GM12878 (cell line): ENCODE results near the gene MLN. TPM values are rescaled to one million over a fixed set of nuclear protein-coding genes. Genes with fewer than 3 reads are reported as not detected.

Experiments
- ATAC-seq: fragments of 200-7000 bp; cut with Tn5 transposase; 3 replicates; pipeline ENCODE4 v1.9.1; 2020; ENCODE audit warnings: mild to moderate bottlenecking, moderate library complexity
- BruUV-seq: library from RNA; stranded (reverse); fragments of 400-500 nt; replicated peaks from 2 replicates; lab custom pipeline; 2021; lab: Mats Ljungman, UMichigan
- CTCF ChIA-PET: fragments of 300-600 bp; sonication (Branson Sonifier 250); formaldehyde crosslinking; extraction: SDS; loops from one replicate; lab custom pipeline; 2021; ENCODE audit warnings: inconsistent platforms; lab: Yijun Ruan, JAX
- POLR2A ChIA-PET: fragments of 350-600 bp; formaldehyde crosslinking; extraction: SDS; loops from one replicate; lab custom pipeline; 2021; ENCODE audit warnings: inconsistent platforms; lab: Charles Lee
- RAD21 ChIA-PET: fragments of 300-600 bp; sonication (Branson Sonifier 250); formaldehyde crosslinking; loops from one replicate; lab custom pipeline; 2023; ENCODE audit warnings: antibody characterized with exemption; ENCODE audit not compliant: unreplicated experiment; lab: Charles Lee
- SMC1A ChIA-PET: fragments of 300-600 bp; sonication (Branson Sonifier 250); formaldehyde crosslinking; loops from one replicate; lab custom pipeline; 2023; ENCODE audit not compliant: unreplicated experiment, uncharacterized antibody; lab: Charles Lee
- DNase-seq: peaks from one replicate; pipeline ENCODE4 v3.0.0-alpha.2; 2011; ENCODE audit warnings: low read depth, low spot score
- FAIRE-seq: peaks from 3 replicates; lab custom pipeline; 2011; peaks lifted over from hg19 to GRCh38; lab: Jason Lieb, UNC
- H2AFZ ChIP-seq: 2 replicates; pipeline ENCODE4 v1.6.0; 2011; ENCODE audit warnings: low read depth, low read length, control low read depth; ENCODE audit not compliant: control insufficient read depth
- H3K27ac ChIP-seq: 2 replicates; pipeline ENCODE4 v1.5.1; 2011; ENCODE audit warnings: control low read depth; ENCODE audit not compliant: control insufficient read depth, insufficient read depth
- H3K27me3 ChIP-seq, 2 experiments: replicated peaks in 1 of 2; 2 replicates each; pipeline versions ENCODE4 v1.6.0 to v1.6.1; 2011; ENCODE audit warnings: low read length in 1 of 2; ENCODE audit not compliant: control insufficient read depth in 2 of 2, insufficient read depth in 2 of 2
- H3K36me3 ChIP-seq, 2 experiments: 2 replicates each; pipeline ENCODE4 v1.5.1; 2011; ENCODE audit warnings: low read length in 1 of 2; ENCODE audit not compliant: control insufficient read depth in 2 of 2, insufficient read depth in 2 of 2
- H3K4me1 ChIP-seq: 2 replicates; pipeline ENCODE4 v1.6.1; 2011; ENCODE audit warnings: mild to moderate bottlenecking, low read length, moderate library complexity, mixed read lengths; ENCODE audit not compliant: control insufficient read depth, insufficient read depth
- H3K4me2 ChIP-seq: 2 replicates; pipeline ENCODE4 v1.6.0; 2011; ENCODE audit warnings: control low read depth; ENCODE audit not compliant: control insufficient read depth, insufficient read depth
- H3K4me3 ChIP-seq: fragments of 200-600 bp; sonication (generic); 2 replicates; pipeline ENCODE4 v1.5.1; 2016
- H3K79me2 ChIP-seq: 2 replicates; pipeline ENCODE4 v1.6.0; 2011; ENCODE audit warnings: low read length; ENCODE audit not compliant: control insufficient read depth, insufficient read depth
- H3K9ac ChIP-seq: 2 replicates; pipeline ENCODE4 v1.8.0; 2011; ENCODE audit warnings: low read length, control low read depth, mixed read lengths; ENCODE audit not compliant: control insufficient read depth, insufficient read depth
- H3K9me3 ChIP-seq: replicated peaks from 3 replicates; pipeline ENCODE4 v1.5.1; 2011; ENCODE audit warnings: mild to moderate bottlenecking, low read length; ENCODE audit not compliant: control insufficient read depth, insufficient read depth
- H4K20me1 ChIP-seq: 2 replicates; pipeline ENCODE4 v1.6.0; 2011; ENCODE audit not compliant: control insufficient read depth, insufficient read depth
- BCL11A ChIP-seq: IDR thresholded peaks from 2 replicates; pipeline ENCODE4 v1.6.1; 2011; ENCODE audit warnings: low read depth, low read length
- CBX5 ChIP-seq: sonication (generic); IDR thresholded peaks from 2 replicates; pipeline ENCODE4 v1.6.1; 2016; ENCODE audit warnings: low read depth, moderate library complexity, mild to moderate bottlenecking, inconsistent platforms
- CHD4 ChIP-seq: fragments of 200-600 bp; sonication (generic); IDR thresholded peaks from 2 replicates; pipeline ENCODE4 v1.6.1; 2016; ENCODE audit warnings: mild to moderate bottlenecking
- FOS ChIP-seq: IDR thresholded peaks from 3 replicates; pipeline ENCODE4 v1.6.1; 2011; ENCODE audit warnings: borderline replicate concordance; ENCODE audit not compliant: insufficient read length; ENCODE audit errors: extremely low read depth
- FOXM1 ChIP-seq: IDR thresholded peaks from 2 replicates; pipeline ENCODE4 v1.6.1; 2012; ENCODE audit warnings: low read depth, mild to moderate bottlenecking, inconsistent platforms, low read length, moderate library complexity
- GATAD2B ChIP-seq: fragments of 450-650 bp; conservative IDR thresholded peaks from 2 replicates; pipeline ENCODE4 v1.6.1; 2017; ENCODE audit warnings: low read depth, mild to moderate bottlenecking, moderate library complexity
- MEF2B ChIP-seq: fragments of 450-650 bp; IDR thresholded peaks from 2 replicates; pipeline ENCODE4 v1.6.1; 2018; ENCODE audit warnings: mild to moderate bottlenecking, moderate library complexity; ENCODE audit not compliant: partially characterized antibody, poor library complexity, severe bottlenecking
- MXI1 ChIP-seq: fragments of 150-350 bp; IDR thresholded peaks from 2 replicates; pipeline ENCODE4 v1.6.1; 2011; ENCODE audit warnings: low read depth, mild to moderate bottlenecking, inconsistent platforms, low read length, improper control_type of control experiment
- MYB ChIP-seq: fragments of 150-350 bp; IDR thresholded peaks from 2 replicates; pipeline ENCODE4 v1.6.1; 2014; ENCODE audit warnings: mild to moderate bottlenecking, low read depth, low read length, borderline replicate concordance
- NBN ChIP-seq: fragments of 450-650 bp; IDR thresholded peaks from 2 replicates; pipeline ENCODE4 v1.6.1; 2016
- RBBP5 ChIP-seq: fragments of 200-600 bp; sonication (generic); conservative IDR thresholded peaks from 2 replicates; pipeline ENCODE4 v1.6.1; 2016
- SUZ12 ChIP-seq: fragments of 200-600 bp; sonication (generic); IDR thresholded peaks from one replicate; pipeline ENCODE4 v1.6.1; 2018; ENCODE audit warnings: antibody characterized with exemption, mild to moderate bottlenecking; ENCODE audit not compliant: unreplicated experiment
- YBX1 ChIP-seq: fragments of 450-650 bp; IDR thresholded peaks from 2 replicates; pipeline ENCODE4 v1.6.1; 2016; ENCODE audit warnings: antibody characterized with exemption
- WGBS: methylation state at CpG from one replicate; pipeline ENCODE4 v1.1.6; 2016; ENCODE audit warnings: low lambda C conversion rate; ENCODE audit not compliant: insufficient replicate concordance, insufficient coverage; ENCODE audit errors: missing lambda C conversion rate; 5-methylcytosine and 5-hydroxymethylcytosine counted together
- in situ Hi-C: fragments of 300-500 bp; cut with MboI; formaldehyde crosslinking; loops from 9 replicates; pipeline ENCODE4 v1.14.3; 2018; ENCODE audit warnings: mixed read lengths
- intact Hi-C: fragments of 100-400 bp; cut with micrococcal nuclease; formaldehyde crosslinking; loops from one replicate; pipeline ENCODE4 v1.14.2; 2022; ENCODE audit not compliant: unreplicated experiment
- polyA plus RNA-seq, 11 experiments: library from polyadenylated mRNA; depleted of rRNA in 4 of 11; unstranded in 6 of 11; stranded (reverse) in 5 of 11; fragments of >200 nt; fragmentation: Nextera tagmentation in 4 of 11; fragmentation: Illumina TruSeq in 1 of 11; extraction: Ambion mirVana in 4 of 11; extraction: Trizol in 1 of 11; gene quantifications; 1 replicate in 1 of 11; 2 replicates in 10 of 11; pipeline versions ENCODE4 v1.2.1 to v1.2.3, GENCODE V29; 2011 to 2016; ENCODE audit warnings: inconsistent platforms in 2 of 11, missing spikeins in 2 of 11, low read depth in 1 of 11
- total RNA-seq, 4 experiments: library from RNA; depleted of rRNA in 3 of 4; stranded (reverse); fragments of >200 nt in 3 of 4; fragmentation: Illumina TruSeq in 1 of 4; extraction: Trizol in 1 of 4; gene quantifications; 2 replicates each; pipeline versions ENCODE4 v1.2.1 to v1.2.3, GENCODE V29; 2013 to 2021
- TF ChIP-seq, protein P1 (sequence below): fragments of 450-650 bp; IDR thresholded peaks from 2 replicates; pipeline ENCODE4 v1.6.1; 2017; ENCODE audit warnings: mild to moderate bottlenecking, low read depth, inconsistent platforms; ENCODE audit not compliant: poor library complexity, severe bottlenecking
- TF ChIP-seq, protein P2 (sequence below): fragments of 450-650 bp; IDR thresholded peaks from 2 replicates; pipeline ENCODE4 v1.6.1; 2016; ENCODE audit warnings: mild to moderate bottlenecking
- TF ChIP-seq, protein P3 (sequence below): fragments of 450-650 bp; IDR thresholded peaks from 2 replicates; pipeline ENCODE4 v1.6.1; 2017; ENCODE audit warnings: low read depth, mild to moderate bottlenecking, moderate library complexity
- TF ChIP-seq, protein P4 (sequence below): fragments of 450-650 bp; formaldehyde crosslinking; IDR thresholded peaks from 2 replicates; pipeline ENCODE4 v1.4.0; 2020; ENCODE audit warnings: mild to moderate bottlenecking, moderate library complexity

The MLN gene
- total and polyA plus RNA-seq, 10 of the 15 experiments (the other 5 are each of a cell fraction or from before 2014, with no cell fraction given), result not detected

DNA sequence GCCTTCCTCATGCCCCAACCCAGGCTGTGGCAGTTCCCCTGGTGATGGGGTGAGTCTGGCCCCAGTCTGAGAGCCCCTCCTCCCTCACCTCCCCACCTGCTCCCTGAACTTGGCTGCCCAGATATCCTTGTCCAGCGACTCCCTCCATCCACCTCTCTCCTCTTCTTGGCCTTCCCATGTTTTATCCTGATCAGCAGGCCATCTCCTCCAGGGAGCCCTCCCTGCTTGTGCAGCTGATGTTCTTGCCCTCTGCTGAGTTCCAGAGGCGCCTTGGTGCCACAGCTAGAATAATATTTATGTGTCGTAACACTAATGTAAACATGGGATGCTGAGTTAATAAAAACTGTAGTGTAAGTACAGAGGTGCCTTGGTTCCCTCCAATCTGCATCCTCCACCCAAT lies 46.7 kb downstream of the MLN start:
- CTCF ChIA-PET, result interaction anchor here (1.4 to 7.1 kb wide), 2 partner anchors 11 to 12 kb away, joined by 3 to 40 read pairs; no protein-coding TSS in a partner anchor
- DNase-seq (no peak), FAIRE-seq (no peak), ATAC-seq (no peak)
- H3K36me3 ChIP-seq, result no peaks in the 10 kb centered on the region
- no peaks in the 10 kb centered on the region for H3K79me2 ChIP-seq
- no peaks in the 10 kb centered on the region for H4K20me1 ChIP-seq
- SMC1A ChIA-PET, result interaction anchor here (0.7 to 1.0 kb wide), 2 partner anchors 46 to 213 kb away, joined by 3 to 4 read pairs; partner anchors contain the start of gene UQCC2
- no peak overlapping the region for H3K4me3 ChIP-seq
- no TSS peak for BruUV-seq
- H3K9me3 ChIP-seq, result no peaks in the 10 kb centered on the region
- POLR2A ChIA-PET, result no interaction called here
- no peak overlapping the region for H3K27ac ChIP-seq
- no peaks in the 10 kb centered on the region; a peak in 1 of 4 replicates for H3K27me3 ChIP-seq
- in situ Hi-C loops, result no loop called here
- H2AFZ ChIP-seq, result no peak overlapping the region
- H3K4me2 ChIP-seq, result no peak overlapping the region
- 27% methylated on average over 3 of the region's 3 CpGs for WGBS
- intact Hi-C loops, result no loop called here
- RAD21 ChIA-PET, result no interaction called here
- H3K9ac ChIP-seq, result no peak overlapping the region
- H3K4me1 ChIP-seq, result peaks cover 11% of the 10 kb centered on the region
- no peak for TF ChIP-seq SUZ12
- TF ChIP-seq MEF2B, result no peak
- TF ChIP-seq RBBP5, result no peak
- TF ChIP-seq FOXM1, result no peak
- TF ChIP-seq BCL11A, result no peak
- no peak for TF ChIP-seq MXI1
- no peak for TF ChIP-seq CHD4
- TF ChIP-seq GATAD2B, result no peak
- TF ChIP-seq, protein P1, sequence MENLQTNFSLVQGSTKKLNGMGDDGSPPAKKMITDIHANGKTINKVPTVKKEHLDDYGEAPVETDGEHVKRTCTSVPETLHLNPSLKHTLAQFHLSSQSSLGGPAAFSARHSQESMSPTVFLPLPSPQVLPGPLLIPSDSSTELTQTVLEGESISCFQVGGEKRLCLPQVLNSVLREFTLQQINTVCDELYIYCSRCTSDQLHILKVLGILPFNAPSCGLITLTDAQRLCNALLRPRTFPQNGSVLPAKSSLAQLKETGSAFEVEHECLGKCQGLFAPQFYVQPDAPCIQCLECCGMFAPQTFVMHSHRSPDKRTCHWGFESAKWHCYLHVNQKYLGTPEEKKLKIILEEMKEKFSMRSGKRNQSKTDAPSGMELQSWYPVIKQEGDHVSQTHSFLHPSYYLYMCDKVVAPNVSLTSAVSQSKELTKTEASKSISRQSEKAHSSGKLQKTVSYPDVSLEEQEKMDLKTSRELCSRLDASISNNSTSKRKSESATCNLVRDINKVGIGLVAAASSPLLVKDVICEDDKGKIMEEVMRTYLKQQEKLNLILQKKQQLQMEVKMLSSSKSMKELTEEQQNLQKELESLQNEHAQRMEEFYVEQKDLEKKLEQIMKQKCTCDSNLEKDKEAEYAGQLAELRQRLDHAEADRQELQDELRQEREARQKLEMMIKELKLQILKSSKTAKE, result no peak
- TF ChIP-seq, protein P2, sequence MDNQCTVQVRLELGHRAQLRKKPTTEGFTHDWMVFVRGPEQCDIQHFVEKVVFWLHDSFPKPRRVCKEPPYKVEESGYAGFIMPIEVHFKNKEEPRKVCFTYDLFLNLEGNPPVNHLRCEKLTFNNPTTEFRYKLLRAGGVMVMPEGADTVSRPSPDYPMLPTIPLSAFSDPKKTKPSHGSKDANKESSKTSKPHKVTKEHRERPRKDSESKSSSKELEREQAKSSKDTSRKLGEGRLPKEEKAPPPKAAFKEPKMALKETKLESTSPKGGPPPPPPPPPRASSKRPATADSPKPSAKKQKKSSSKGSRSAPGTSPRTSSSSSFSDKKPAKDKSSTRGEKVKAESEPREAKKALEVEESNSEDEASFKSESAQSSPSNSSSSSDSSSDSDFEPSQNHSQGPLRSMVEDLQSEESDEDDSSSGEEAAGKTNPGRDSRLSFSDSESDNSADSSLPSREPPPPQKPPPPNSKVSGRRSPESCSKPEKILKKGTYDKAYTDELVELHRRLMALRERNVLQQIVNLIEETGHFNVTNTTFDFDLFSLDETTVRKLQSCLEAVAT, result no peak
- no peak for TF ChIP-seq NBN
- TF ChIP-seq, protein P3, sequence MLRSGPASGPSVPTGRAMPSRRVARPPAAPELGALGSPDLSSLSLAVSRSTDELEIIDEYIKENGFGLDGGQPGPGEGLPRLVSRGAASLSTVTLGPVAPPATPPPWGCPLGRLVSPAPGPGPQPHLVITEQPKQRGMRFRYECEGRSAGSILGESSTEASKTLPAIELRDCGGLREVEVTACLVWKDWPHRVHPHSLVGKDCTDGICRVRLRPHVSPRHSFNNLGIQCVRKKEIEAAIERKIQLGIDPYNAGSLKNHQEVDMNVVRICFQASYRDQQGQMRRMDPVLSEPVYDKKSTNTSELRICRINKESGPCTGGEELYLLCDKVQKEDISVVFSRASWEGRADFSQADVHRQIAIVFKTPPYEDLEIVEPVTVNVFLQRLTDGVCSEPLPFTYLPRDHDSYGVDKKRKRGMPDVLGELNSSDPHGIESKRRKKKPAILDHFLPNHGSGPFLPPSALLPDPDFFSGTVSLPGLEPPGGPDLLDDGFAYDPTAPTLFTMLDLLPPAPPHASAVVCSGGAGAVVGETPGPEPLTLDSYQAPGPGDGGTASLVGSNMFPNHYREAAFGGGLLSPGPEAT, result no peak
- no peak for TF ChIP-seq MYB
- no peak for TF ChIP-seq FOS
- no peak for TF ChIP-seq CBX5
- no peak for TF ChIP-seq YBX1
- TF ChIP-seq, protein P4, sequence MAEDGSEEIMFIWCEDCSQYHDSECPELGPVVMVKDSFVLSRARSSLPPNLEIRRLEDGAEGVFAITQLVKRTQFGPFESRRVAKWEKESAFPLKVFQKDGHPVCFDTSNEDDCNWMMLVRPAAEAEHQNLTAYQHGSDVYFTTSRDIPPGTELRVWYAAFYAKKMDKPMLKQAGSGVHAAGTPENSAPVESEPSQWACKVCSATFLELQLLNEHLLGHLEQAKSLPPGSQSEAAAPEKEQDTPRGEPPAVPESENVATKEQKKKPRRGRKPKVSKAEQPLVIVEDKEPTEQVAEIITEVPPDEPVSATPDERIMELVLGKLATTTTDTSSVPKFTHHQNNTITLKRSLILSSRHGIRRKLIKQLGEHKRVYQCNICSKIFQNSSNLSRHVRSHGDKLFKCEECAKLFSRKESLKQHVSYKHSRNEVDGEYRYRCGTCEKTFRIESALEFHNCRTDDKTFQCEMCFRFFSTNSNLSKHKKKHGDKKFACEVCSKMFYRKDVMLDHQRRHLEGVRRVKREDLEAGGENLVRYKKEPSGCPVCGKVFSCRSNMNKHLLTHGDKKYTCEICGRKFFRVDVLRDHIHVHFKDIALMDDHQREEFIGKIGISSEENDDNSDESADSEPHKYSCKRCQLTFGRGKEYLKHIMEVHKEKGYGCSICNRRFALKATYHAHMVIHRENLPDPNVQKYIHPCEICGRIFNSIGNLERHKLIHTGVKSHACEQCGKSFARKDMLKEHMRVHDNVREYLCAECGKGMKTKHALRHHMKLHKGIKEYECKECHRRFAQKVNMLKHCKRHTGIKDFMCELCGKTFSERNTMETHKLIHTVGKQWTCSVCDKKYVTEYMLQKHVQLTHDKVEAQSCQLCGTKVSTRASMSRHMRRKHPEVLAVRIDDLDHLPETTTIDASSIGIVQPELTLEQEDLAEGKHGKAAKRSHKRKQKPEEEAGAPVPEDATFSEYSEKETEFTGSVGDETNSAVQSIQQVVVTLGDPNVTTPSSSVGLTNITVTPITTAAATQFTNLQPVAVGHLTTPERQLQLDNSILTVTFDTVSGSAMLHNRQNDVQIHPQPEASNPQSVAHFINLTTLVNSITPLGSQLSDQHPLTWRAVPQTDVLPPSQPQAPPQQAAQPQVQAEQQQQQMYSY (CRISPR knock-in tag), result no peak
